SK-N-SH (cell line): Measurements from ENCODE around the gene CCR9.

Experiments used
- CTCF ChIP-seq: fragments of 200-600 bp; sonication (generic); IDR thresholded peaks from 2 replicates; pipeline ENCODE4 v1.6.1; 2017; ENCODE audit warnings: antibody characterized with exemption, mild to moderate bottlenecking, moderate library complexity
- EP300 ChIP-seq, 2 experiments: IDR thresholded peaks; 2 replicates each; pipeline versions ENCODE4 v1.4.0 to v1.6.1; 2012; ENCODE audit warnings: borderline replicate concordance in 1 of 2, low read depth in 1 of 2, low read length in 1 of 2
- MAX ChIP-seq: IDR thresholded peaks from 2 replicates; pipeline ENCODE4 v1.4.0; 2012; ENCODE audit warnings: low read depth
- NFIC ChIP-seq: IDR thresholded peaks from 2 replicates; pipeline ENCODE4 v1.4.0; 2012; ENCODE audit warnings: borderline replicate concordance
- REST ChIP-seq: IDR thresholded peaks from 2 replicates; pipeline ENCODE4 v1.6.1; 2012; ENCODE audit warnings: mild to moderate bottlenecking, low read depth, low read length, moderate library complexity

- no peak for TF ChIP-seq CTCF
- no peak for TF ChIP-seq REST
- no peak for TF ChIP-seq EP300 (IDR thresholded peaks at IDR 0.05; ENCODE audit: borderline replicate concordance in 1 of 2, low read depth in 1 of 2, low read length in 1 of 2)
- no peak for TF ChIP-seq NFIC
- no peak for TF ChIP-seq MAX
These were observed 20.8 kb upstream of the CCR9 start for GRCh38 chr3:45865563-45865962.
